ENCODE data around the gene CTCFL.

- TF ChIP-seq CTCF (conservative IDR thresholded peaks at IDR 0.05; ENCODE audit: low read length) (no peak), EZH2phosphoT487 (IDR thresholded peaks at IDR 0.05; ENCODE audit: borderline replicate concordance, low read depth, low read length) (no peak)
Measured at GRCh38 chr20:57530327-57530981, 5.5 kb upstream of the CTCFL start.

Data from OCI-LY7 (cell line).